ENCODE data around the gene CLEC2A.
"Not testable (repeated sequence)": the region's sequence is repeated elsewhere in the genome, so short reads cannot be mapped to it uniquely, and the experiment has no call there.

Gene CLEC2A

DNA sequence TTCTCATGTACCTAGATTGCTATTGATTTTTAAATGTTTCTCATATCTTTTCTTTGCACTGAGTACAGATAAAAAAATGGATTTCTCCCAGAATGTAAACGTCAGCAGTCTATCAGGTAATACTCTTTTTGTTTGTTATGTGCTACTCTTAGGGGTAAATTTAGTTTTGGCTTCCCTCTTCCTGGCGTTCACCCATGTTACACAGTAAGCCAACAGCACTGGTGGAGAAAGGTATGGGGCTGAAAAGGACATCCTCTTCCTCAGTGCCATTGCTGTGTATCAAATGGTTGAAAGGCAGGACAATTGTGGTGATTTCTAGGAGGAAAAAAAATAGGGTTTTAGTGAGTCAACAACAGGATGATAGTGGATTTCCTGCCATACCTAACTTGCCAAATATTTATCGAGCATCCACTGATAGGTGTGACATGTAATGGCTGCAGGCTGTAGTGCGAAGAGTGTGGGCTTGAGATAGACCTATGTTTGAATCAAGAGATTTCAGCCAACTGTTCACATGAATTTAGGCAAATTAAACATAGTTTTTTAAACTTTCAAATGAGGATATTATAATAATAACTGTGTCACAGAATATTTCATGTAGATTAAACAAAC, 43.4 kb downstream of the CLEC2A start:
- TF ChIP-seq, protein P1, sequence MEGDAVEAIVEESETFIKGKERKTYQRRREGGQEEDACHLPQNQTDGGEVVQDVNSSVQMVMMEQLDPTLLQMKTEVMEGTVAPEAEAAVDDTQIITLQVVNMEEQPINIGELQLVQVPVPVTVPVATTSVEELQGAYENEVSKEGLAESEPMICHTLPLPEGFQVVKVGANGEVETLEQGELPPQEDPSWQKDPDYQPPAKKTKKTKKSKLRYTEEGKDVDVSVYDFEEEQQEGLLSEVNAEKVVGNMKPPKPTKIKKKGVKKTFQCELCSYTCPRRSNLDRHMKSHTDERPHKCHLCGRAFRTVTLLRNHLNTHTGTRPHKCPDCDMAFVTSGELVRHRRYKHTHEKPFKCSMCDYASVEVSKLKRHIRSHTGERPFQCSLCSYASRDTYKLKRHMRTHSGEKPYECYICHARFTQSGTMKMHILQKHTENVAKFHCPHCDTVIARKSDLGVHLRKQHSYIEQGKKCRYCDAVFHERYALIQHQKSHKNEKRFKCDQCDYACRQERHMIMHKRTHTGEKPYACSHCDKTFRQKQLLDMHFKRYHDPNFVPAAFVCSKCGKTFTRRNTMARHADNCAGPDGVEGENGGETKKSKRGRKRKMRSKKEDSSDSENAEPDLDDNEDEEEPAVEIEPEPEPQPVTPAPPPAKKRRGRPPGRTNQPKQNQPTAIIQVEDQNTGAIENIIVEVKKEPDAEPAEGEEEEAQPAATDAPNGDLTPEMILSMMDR (IDR thresholded peaks at IDR 0.05; ENCODE audit: borderline replicate concordance, insufficient read depth, low read depth, low read length), result no peak
- H3K4me3 ChIP-seq (ENCODE audit: low read depth, low read length), result no peak overlapping the region

DNA sequence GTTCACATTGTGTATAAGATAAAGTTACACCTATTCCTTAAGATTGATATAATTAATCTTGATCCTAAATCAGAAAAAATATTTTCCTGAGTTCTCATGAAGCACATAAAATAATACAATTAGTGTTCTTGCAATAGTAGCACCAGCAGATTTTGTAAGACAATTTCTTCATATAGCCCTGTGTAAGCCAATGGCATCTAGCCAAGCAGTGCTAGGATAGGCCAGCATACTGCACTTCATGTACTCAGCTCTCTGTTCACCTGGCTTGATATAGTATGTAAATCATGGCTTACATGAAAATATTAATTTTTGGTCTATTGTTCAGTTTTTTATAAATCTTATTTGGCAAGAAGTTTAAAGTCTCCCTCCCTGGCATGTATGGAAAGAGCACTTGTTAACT, 49.0 kb downstream of the CLEC2A start:
- TF ChIP-seq, protein P1 (IDR thresholded peaks at IDR 0.05; ENCODE audit: borderline replicate concordance, insufficient read depth, low read depth, low read length), result no peak
- H3K4me3 ChIP-seq (ENCODE audit: low read depth, low read length), result no peak overlapping the region

GRCh38 chr12:9881988-9882387, 50.2 kb downstream of the CLEC2A start:
- TF ChIP-seq, protein P1 (IDR thresholded peaks at IDR 0.05; ENCODE audit: borderline replicate concordance, insufficient read depth, low read depth, low read length), result no peak
- H3K4me3 ChIP-seq (ENCODE audit: low read depth, low read length), result no peak overlapping the region

DNA sequence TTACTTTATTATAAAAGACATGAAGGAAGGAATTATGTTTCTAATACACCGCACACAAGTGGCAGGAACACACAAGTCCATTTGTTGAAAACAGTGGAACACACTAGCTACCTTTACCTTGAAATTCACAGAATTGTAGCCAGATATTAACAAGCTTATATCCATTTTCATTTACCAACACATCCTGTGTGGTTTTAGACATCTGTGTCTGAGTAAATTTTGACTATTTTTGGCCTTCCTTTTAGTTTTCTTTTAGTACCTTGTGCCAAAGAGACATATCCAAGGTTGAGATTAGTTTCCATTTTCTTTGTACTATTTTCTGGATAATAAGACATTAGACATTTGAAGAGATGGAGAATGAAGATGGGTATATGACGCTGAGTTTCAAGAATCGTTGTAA, 50.9 kb downstream of the CLEC2A start, which contains the start of gene KLRF2:
Gene KLRF2, plus strand, starts transcription at position 244 of the 400 bp plus-strand sequence. Its CDS starts 107 bp downstream, at position 351.
- TF ChIP-seq, protein P1 (IDR thresholded peaks at IDR 0.05; ENCODE audit: borderline replicate concordance, insufficient read depth, low read depth, low read length), result no peak
- no peak within 1 kb of the TSS for H3K4me3 ChIP-seq (ENCODE audit: low read depth, low read length)

DNA sequence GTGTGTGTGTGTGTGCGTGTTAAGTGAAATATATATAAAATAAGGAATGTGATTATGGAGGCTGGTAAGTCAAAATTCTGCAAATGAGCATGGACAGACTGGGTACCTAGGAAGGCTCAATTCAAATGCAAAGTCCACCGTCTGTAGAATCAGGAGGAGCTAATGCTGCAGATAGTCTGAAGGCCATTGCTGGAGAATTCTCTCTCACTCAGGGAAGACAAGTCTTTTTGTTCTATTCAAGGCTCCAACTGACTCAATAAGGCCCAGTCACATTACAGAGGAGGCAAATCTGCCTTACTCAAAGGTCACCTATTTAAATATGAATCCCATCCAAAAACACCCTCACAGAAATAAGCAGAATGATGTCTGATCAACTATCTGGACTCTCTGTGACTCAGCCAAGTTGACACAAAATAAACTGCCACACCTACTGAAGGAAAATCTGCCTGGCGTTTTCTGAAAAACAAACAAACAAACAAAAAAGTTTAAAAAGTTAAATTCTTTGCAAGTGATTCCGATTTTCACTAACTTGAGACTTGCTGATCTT, 51.6 kb downstream of the CLEC2A start:
- no peak overlapping the region for H3K4me3 ChIP-seq (ENCODE audit: low read depth, low read length)
- TF ChIP-seq, protein P1 (IDR thresholded peaks at IDR 0.05; ENCODE audit: borderline replicate concordance, insufficient read depth, low read depth, low read length), result no peak

- not testable (repeated sequence) for H3K4me3 ChIP-seq (ENCODE audit: low read depth, low read length)
Measured at GRCh38 chr12:9876120-9876519, 56.0 kb downstream of the CLEC2A start.

- no peak overlapping the region for H3K4me3 ChIP-seq (ENCODE audit: low read depth, low read length)
- TF ChIP-seq, protein P1 (IDR thresholded peaks at IDR 0.05; ENCODE audit: borderline replicate concordance, insufficient read depth, low read depth, low read length), result no peak
Measured at GRCh38 chr12:9872742-9873141, 59.4 kb downstream of the CLEC2A start.

All from GM12875 (cell line).